Measurements from ENCODE around the gene BRK1. TPM values are rescaled to one million over a fixed set of nuclear protein-coding genes. Genes with fewer than 3 reads are reported as not detected.
A peak's percentile ranks its signal among the peaks of the same experiment; 100 is the strongest.
"Not testable (repeated sequence)": the region's sequence is repeated elsewhere in the genome, so short reads cannot be mapped to it uniquely, and the experiment has no call there.

BRK1 gene
- total RNA-seq, 1 experiment from 2014 or later: 93.4 TPM

- DNase-seq (ENCODE audit: low read depth, low spot score): no peak
- in situ Hi-C loops (cut with HindIII; ENCODE audit: low pct_unique_long_range_greater_than_20kb, low sequenced_read_pairs): no loop called here
These were observed 21.0 kb downstream of the BRK1 start for GRCh38 chr3:10136426-10137005.

DNA sequence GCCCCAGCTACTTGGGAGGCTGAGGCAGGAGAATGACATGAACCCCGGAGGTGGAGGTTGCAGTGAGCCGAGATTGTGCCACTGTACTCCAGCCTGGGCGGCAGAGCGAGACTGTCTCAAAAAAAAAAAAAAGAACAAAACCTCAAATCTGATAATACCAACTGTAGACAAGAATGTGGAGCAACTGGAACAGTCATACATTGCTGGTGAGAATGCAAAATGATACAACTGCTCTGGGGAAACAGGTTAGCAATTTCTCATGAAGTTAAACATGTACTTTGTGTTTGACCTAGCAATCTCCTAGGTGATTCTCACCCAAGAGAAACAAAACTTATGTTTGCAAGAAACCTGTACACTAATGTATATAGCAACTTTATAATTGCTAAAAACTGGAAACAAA lies 21.7 kb downstream of the BRK1 start:
- in situ Hi-C loops (cut with HindIII; ENCODE audit: low pct_unique_long_range_greater_than_20kb, low sequenced_read_pairs): no loop called here
- no peak for DNase-seq (ENCODE audit: low read depth, low spot score)

DNA sequence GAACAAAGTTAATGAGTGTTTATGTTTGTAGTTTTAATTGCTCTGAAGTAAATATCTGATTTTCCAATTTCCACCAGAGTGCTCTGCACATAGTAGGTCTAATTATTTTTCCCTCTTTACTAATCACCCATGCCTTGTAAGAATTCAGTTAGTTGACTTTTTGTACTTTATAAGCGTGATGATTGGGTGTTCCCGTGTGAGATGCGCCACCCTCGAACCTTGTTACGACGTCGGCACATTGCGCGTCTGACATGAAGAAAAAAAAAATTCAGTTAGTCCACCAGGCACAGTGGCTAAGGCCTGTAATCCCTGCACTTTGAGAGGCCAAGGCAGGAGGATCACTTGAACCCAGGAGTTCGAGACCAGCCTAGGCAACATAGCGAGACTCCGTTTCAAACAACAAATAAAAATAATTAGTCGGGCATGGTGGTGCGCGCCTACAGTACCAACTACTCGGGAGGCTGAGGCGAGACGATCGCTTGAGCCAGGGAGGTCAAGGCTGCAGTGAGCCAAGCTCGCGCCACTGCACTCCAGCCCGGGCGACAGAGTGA lies 25.6 kb downstream of the BRK1 start:
- in situ Hi-C loops (cut with HindIII; ENCODE audit: low pct_unique_long_range_greater_than_20kb, low sequenced_read_pairs): no loop called here
- DNase-seq (ENCODE audit: low read depth, low spot score): no peak

DNA sequence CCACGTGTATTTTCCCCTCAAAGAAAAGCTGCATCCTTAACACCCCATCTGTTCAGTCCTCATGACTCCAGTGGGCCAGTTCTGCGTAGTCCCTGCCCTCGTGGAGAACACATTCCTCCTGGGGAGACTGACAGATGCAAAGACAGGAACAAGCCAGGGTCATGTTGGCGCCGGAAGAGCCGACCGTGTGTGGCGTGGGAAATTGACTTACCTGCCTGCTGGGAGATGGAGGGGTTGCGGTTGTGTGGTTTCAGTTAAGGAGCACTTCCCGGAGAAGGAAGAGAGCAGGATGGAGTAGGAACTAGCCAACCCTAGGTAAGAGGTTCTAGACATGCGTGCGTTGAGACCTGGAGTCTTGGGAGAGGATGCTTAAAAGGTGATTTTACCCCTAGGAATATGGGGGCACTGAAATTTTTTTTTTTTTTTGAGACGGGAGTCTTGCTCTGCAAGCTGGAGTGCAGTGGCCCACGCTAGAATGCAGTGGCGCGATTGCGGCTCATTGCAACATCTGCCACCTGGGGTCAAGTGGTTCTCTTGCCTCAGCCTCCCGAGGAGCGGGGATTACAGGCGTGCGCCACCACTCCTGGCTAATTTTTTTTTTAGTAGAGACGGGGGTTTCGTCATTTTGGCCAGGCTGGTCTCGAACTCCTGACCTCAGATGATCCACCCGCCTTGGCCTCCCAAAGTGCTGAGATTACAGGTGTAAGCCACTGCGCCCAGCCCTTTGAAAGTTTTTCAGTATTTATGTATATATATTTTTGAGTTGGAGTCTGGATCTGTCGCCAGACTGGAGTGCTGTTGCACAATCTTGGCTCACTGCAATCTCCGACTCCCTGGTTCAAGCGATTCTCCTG lies 27.5 kb downstream of the BRK1 start:
- no peak for DNase-seq (ENCODE audit: low read depth, low spot score)
- in situ Hi-C loops (cut with HindIII; ENCODE audit: low pct_unique_long_range_greater_than_20kb, low sequenced_read_pairs): no loop called here

- in situ Hi-C loops (cut with HindIII; ENCODE audit: low pct_unique_long_range_greater_than_20kb, low sequenced_read_pairs): no loop called here
- no peak for DNase-seq (ENCODE audit: low read depth, low spot score)
These were observed 30.2 kb downstream of the BRK1 start for GRCh38 chr3:10145685-10146084.

- no peak for DNase-seq (ENCODE audit: low read depth, low spot score)
- in situ Hi-C loops (cut with HindIII; ENCODE audit: low pct_unique_long_range_greater_than_20kb, low sequenced_read_pairs): no loop called here
These were observed 33.8 kb downstream of the BRK1 start for GRCh38 chr3:10149226-10149625.

- DNase-seq (ENCODE audit: low read depth, low spot score): no peak
- in situ Hi-C loops (cut with HindIII; ENCODE audit: low pct_unique_long_range_greater_than_20kb, low sequenced_read_pairs): no loop called here
These were observed 35.5 kb downstream of the BRK1 start for GRCh38 chr3:10150987-10151386.

GRCh38 chr3:10154335-10155122 lies 39.1 kb downstream of the BRK1 start:
- in situ Hi-C loops (cut with HindIII; ENCODE audit: low pct_unique_long_range_greater_than_20kb, low sequenced_read_pairs): no loop called here
- DNase-seq (ENCODE audit: low read depth, low spot score): no peak

DNA sequence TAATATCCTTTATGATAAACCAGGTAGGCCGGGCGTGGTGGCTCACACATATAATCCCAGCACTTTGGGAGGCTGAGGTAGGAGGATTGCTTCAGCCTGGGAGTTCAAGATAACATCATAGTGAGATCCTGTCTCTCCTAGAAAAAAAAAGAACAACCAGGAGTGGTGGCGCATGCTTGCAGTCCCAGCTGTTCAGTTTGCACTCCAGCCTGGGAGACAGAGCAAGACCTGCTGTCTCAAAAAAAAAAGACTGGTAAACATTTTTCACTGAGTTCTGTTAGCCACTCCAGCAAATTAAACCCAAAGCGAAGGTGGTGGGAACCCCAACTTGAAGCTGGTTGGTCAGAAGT lies 39.6 kb downstream of the BRK1 start:
- in situ Hi-C loops (cut with HindIII; ENCODE audit: low pct_unique_long_range_greater_than_20kb, low sequenced_read_pairs): no loop called here
- DNase-seq (ENCODE audit: low read depth, low spot score): no peak

DNA sequence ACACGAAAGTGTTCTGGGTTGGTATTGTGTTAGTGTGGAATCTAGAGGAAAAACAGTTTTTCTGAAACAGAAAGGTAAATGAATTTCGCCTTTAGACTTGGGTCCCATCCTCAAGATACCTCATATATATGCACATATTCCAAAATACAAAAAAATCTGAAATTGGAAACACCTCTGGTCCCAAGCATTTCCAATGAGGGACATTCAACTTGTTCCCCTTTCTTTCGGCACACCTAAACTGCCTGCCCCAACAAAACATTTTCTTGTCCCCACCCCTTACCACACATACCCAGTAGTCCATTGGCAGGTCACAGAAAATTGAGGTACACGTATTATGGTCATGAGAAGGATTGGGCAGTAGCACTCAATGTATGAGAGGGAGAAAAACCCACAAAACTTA lies 40.2 kb downstream of the BRK1 start:
- DNase-seq (ENCODE audit: low read depth, low spot score): no peak
- in situ Hi-C loops (cut with HindIII; ENCODE audit: low pct_unique_long_range_greater_than_20kb, low sequenced_read_pairs): no loop called here

DNA sequence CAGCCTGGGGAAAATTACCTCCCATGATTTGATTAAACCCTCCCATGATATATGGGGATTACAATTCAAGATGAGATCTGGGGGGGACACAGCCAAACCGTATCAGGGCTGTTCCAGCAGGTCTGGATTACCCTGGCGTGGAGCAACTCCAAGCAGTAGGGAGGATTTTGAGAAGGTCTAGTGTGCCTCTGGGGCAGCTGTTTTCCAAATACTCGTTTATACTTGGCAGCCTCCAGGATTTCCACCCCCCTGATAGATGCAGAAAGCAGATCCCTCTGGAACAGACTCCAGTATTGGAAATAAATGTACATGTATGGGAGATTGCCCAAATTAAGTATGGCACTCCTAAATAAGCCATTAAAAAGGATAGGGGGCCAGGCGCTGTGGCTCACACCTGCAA lies 41.6 kb downstream of the BRK1 start:
- in situ Hi-C loops (cut with HindIII; ENCODE audit: low pct_unique_long_range_greater_than_20kb, low sequenced_read_pairs): no loop called here
- no peak for DNase-seq (ENCODE audit: low read depth, low spot score)

DNA sequence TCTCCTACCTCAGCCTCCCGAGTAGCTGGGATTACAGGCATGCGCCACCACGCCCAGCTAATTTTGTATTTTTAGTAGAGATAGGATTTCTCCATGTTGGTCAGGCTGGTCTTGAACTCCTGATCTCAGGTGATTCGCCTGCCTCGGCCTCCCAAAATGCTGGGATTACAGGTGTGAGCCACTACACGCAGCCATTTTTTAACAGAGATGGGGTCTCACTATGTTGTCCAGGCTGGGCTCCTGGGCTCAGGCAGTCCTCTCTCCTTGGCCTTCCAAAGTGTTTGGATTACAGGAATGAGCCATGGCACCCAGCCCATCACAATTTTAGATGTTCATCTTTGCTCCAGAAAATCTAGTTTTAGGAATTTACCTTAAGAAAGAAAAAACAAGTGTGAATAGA lies 43.1 kb downstream of the BRK1 start:
- DNase-seq (ENCODE audit: low read depth, low spot score); in situ Hi-C loops (cut with HindIII; ENCODE audit: low pct_unique_long_range_greater_than_20kb, low sequenced_read_pairs): not testable (repeated sequence)

GRCh38 chr3:10160346-10160745 lies 44.9 kb downstream of the BRK1 start:
- DNase-seq (ENCODE audit: low read depth, low spot score): no peak
- in situ Hi-C loops (cut with HindIII; ENCODE audit: low pct_unique_long_range_greater_than_20kb, low sequenced_read_pairs): no loop called here

- in situ Hi-C loops (cut with HindIII; ENCODE audit: low pct_unique_long_range_greater_than_20kb, low sequenced_read_pairs): no loop called here
- DNase-seq (ENCODE audit: low read depth, low spot score): no peak
These were observed 45.5 kb downstream of the BRK1 start for GRCh38 chr3:10160925-10161324.

DNA sequence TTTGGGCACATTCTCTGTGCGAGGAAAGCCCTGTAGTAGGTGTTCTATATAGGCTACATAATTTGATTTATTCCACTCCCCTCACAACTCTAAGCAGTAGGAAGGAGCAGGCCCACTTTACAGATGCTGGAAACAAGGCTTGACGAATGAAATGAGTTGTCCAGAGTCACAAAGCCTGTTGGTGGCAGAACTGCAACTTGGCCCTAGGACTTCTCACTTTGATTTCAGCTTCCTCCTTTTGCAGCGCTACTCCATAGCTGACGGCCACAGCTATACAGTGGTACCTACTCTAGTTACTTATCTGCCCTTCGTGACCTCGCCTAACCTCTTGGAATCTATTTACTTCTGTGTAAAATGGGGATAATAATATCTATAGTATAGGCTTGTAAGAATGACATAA lies 46.7 kb downstream of the BRK1 start:
- in situ Hi-C loops (cut with HindIII; ENCODE audit: low pct_unique_long_range_greater_than_20kb, low sequenced_read_pairs): no loop called here
- DNase-seq (ENCODE audit: low read depth, low spot score): no peak

GRCh38 chr3:10164201-10164545 lies 48.7 kb downstream of the BRK1 start:
- DNase-seq (ENCODE audit: low read depth, low spot score); in situ Hi-C loops (cut with HindIII; ENCODE audit: low pct_unique_long_range_greater_than_20kb, low sequenced_read_pairs): not testable (repeated sequence)

- in situ Hi-C loops (cut with HindIII; ENCODE audit: low pct_unique_long_range_greater_than_20kb, low sequenced_read_pairs): no loop called here
- DNase-seq (ENCODE audit: low read depth, low spot score): peak; percentile 57
These were observed 49.3 kb downstream of the BRK1 start, which contains the start of gene IRAK2 for GRCh38 chr3:10164546-10165393. TSS of gene IRAK2 (plus strand) at chr3:10164919. CDS start at chr3:10164955, 36 bp downstream.

GRCh38 chr3:10166213-10166604 lies 50.7 kb downstream of the BRK1 start:
- in situ Hi-C loops (cut with HindIII; ENCODE audit: low pct_unique_long_range_greater_than_20kb, low sequenced_read_pairs): no loop called here
- DNase-seq (ENCODE audit: low read depth, low spot score): no peak
